Hepatic stellate cell (primary cell): ENCODE results near the gene ZNF541.
"Not testable (repeated sequence)": the region's sequence is repeated elsewhere in the genome, so short reads cannot be mapped to it uniquely, and the experiment has no call there.

Source experiments
- DNase-seq: peaks from one replicate; pipeline ENCODE4 v3.0.0; 2011; ENCODE audit warnings: low spot score

ZNF541 gene

DNA sequence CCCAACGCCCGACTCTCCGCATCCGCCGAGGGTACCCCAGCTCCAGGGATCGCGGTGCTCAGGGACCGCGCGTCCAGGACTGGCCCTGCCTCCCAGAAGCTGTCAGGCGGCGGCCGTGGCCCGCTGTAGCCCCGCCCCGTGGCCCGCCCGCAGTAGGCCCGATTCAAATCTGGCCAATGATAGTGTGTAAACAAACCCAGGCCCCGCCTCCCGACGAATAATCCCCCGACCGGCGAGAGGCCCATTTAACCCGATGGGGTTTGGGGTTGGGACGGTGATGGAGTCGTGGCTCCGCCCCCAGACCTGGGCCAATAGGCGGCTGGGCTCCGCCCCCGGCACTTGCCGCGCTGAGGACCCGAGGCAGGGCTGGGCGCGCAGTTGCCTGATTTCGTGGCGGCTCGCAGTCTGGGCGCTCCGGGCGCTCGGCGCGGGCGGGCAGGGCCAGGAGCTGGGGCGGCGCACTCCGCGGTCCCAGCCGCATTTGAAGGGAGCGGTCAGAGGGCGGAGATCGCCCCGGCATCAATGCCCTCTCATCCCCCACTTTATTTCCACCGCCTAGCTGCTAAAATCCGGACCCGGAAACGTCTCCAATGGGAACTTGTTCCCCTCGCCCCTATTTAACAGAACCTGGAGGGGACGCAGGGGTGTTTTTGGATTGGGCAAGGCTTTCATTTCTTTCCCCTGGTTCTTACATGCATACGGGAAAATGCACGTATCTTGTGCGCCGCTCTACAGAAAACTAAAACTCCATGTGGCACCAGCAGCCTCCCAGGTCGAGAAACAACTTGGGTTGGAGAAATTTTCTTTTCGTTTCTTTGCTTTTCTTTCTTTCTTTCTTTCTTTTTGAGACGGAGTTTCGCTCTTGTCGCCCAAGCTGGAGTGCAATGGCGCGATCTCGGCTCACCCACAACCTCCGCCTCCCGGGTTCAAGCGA is 27.6 kb upstream of the ZNF541 start:
- DNase-seq: peak; percentile 99

DNA sequence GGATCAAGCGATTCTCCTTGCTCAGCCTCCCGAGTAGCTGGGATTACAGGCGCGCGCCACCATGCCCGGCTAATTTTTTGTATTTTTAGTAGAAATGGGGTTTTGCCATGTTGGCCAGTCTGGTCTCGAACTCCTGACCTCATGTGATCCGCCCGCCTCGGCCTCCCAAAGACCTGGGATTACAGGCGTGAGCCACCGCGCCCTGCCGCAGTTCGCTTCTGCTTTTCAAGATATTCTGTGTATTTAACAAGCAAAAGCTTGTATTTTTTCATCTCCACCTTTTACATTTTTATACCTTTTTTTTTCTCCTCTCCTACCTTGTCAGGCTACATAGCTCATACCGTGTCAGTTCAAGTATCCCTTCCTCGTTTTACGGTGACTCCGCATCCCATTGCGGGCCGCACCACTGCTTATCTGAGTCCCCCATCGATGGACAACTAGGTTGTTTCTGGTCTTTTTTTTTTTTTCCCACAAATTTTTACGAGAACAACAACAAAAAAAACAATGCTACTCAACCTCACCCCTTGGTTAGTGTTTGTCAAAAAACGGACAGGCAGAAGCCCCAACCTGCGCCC is 26.8 kb upstream of the ZNF541 start:
- DNase-seq: not testable (repeated sequence)

DNA sequence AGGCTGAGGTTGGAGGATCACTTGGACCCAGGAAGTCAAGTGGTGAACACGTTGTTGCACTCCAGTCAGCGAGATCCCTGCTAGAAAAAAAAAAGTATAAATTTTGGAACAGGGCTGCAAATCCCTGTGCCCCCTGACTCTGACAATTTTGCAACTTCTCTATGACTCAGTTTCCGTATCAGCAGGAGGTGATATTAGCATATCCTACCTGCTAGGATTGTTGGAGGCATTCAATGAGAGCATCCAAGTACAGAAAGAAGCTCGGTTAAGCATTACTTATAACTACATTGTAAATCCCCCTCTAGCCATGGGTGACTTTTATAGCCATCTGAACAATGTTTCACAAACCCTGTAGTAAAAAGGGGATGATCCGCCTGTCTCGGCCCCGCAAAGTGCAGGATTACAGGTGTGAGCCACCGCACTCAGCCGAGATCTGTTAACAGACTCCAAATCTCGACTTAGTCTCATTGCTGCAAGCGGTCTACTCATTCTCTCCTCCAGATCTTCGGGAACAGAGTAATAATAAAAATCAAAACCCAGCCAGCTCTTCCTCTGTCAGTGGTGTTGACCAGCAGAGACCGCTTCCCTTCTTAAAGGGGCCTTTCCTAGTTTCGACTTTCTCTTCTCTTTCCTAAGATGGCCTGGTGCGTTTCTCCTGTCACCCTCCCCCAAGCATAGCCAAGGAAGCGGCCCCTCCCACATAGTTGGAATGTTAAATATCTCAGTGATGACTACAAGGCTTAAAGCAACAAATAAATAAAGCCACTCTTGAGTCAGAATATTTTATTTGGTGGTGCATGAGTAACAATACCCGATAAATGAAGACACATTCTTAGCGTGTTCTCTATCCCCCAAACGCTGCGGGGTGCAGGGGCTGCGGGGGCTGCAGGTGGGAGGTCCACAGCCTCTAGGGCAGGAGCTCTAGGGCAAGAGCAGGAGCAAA is 25.7 kb upstream of the ZNF541 start:
- peak; percentile 95 for DNase-seq

DNA sequence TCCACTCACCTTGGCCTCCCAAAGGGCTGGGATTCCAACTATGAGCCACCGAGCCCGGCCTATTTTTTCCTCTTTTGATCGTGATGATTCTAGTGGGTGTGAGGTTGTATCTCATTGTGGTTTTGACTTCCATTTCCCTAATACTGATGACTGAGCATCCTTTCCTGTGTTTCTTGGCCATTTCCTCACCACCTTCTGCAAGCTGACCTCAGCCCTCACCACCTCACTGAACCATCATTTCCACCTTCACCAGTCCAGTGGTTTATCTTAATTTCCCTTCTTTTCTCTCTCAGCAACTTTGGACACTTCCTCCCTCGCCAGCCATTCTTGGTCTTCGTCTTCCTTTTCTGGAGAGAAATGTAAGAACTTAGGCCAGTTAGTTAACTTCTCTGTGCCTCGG is 23.0 kb upstream of the ZNF541 start:
- DNase-seq: no peak

DNA sequence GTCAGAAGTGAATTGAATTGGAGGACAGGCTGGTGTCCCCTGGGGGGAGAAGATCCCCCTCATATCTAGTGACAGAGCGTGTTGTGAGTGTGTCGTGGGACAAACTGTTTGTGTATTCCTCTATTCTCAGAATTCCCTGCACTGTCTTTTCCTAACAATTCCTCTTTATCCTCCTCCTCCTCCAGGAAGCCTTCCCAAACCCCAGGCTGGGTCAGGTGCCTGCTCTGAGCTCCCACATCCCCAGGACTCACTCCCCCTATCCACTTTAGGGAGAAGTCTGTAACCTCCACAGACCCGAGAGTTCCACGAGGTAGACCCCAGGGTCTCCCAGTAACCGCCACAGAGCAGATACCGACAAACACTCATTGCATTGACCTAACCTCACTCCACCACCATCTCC is 20.9 kb upstream of the ZNF541 start:
- no peak for DNase-seq

DNA sequence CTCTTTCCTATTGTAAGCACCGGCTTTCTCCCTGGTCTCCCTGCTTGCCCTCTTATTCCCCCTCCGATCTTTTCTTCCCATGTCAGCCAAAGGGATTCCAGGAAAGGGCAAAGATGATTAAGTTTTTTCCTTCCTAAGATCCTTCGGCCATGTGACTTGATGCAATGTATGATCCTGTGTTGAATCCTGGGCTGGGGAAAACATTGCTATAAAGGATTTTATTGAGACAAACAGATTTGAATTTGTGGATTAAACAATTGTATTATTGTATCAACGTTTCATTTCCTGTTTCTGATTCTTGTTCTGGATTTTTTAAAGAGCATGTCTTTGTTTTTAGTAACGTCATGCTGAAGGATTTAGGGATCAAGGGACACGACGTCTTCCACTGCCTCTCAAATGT is 16.9 kb upstream of the ZNF541 start:
- DNase-seq: no peak

DNA sequence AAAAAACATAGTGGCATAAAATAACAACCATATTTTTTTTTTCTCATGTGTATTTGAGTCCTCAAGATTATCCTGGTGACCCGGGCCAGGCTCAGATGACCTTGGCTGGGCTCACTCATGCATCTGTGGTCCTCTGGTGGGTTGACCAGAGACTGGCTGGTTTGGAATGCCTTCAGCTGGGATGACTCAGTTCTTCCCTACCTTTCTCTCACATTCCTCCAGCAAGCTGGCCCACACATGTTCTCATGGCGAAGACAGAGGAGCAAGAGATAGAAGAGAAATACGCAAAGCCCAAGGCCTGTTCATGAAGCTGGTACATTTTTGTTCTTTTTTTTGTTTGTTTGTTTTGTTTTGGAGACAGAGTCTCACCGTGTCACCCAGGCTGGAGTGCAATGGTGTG is 14.3 kb upstream of the ZNF541 start:
- DNase-seq: no peak

DNA sequence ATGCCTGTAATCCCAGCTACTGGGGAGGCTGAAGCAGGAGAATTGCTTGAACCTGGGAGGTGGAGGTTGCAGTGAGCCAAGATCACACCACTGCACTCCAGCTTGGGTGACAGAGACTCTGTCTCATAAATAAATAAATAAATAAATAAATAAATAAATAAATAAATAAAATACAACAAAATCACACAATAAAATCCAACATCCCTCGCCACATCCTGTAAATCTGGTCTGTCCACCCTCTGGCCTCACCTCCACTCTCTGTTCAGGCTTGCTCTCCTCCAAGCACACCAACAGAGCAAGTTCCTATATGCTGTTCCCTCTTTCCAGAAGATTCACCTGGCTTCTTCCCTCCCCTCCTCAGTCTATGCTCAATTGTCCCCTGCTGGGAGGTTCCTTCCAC is 10.2 kb upstream of the ZNF541 start:
- DNase-seq: not testable (repeated sequence)

DNA sequence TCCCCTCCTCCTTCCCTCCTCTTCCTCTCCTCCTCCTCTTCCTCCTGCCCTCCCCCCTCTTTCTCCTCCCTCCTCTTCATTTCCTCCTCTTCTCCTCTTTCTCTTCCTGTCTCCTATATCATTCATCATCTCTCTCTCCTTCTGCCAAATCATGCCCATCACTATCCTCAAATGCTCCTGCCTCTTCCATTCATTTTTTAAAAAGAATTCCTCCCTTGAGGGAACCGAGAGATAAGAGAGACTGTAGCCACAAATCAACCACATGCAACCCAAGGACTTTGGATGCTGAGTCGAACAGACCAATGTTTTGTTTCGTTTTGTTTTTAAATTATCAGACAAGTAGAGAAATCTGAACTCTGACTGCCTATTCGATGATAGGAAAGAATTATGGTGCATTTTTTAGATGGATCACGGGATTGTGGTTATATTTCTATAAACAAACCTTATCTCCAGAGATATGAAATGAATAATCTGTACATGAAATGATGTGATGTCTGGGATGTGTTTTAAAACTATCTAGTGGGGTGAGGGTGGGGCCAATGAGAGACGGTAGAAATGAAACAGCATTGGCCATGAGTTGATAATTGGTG is 9.5 kb upstream of the ZNF541 start:
- peak; percentile 92 for DNase-seq

DNA sequence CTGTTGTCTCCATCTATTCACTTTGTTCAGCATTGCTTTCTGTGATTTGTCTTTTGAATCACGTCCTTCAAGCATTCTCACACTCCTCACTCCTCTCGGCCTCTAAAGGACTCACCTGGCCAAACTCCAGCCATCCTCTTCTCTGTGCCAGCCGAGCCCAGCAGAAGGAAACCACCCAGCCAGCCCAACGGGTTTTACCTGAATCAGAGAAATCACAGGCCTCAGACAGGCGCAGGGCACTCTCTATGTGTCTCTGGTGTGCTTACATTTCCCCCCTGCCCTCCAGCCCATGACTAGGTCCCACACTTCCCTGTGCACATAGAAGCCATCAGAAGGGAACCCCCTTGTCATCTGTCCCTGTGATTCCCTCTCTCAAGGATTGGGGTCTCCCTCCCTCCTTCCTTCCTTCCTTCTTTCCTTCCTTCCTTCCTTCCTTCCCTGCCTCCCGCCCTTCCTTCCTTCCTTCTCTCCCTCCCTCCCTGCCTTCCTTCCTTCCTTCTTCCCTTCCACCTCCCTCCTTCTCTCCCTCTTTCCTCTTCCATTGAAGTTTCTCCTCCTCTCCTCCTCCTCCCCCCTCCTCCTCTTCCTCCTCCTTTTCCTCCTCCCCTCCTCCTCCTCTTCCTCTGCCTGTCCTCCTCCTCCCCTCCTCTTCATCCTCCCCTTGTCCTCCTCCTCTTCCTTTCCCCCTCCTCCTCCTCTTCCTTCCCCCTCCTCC is 8.8 kb upstream of the ZNF541 start:
- DNase-seq: no peak

DNA sequence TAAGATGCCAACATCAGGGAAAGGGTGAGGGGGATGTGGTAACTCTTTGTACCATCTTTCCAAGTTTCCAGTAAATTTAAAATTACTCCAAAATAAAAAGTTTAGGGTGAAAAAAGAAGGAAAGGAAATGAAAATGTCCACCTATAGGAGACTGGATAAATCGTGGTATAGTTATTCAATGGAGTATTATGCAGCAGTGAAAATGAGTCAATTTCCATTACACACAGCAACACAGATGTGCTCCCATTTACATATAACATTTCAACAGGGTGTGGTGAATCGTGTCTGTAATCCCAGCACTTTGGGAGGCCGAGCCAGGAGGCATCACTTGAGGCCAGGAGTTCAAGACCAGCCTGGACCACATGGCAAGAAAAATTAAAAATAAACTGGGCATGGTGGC is 7.4 kb upstream of the ZNF541 start:
- DNase-seq: no peak

DNA sequence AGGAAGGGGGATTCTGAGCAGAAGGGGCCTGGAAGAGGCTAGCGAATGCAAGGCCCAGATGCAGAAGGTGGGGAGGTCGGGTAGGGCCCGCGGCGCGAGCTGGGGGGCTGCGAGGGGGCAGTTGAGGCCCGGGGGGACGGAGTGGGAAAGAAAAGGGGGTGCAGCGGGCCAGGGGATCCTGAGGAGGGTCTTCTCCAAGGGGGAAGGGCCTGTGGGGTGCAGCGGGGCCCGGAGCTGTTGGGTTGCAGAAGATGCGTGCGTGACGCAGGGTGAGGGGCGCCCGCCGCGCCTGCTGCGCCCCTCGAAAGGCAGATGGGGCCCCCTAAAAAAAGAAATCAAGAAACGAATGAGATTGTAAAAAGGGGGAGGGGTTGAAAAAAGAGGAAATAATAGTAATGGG is 313 bp downstream of the ZNF541 start:
- no peak for DNase-seq

DNA sequence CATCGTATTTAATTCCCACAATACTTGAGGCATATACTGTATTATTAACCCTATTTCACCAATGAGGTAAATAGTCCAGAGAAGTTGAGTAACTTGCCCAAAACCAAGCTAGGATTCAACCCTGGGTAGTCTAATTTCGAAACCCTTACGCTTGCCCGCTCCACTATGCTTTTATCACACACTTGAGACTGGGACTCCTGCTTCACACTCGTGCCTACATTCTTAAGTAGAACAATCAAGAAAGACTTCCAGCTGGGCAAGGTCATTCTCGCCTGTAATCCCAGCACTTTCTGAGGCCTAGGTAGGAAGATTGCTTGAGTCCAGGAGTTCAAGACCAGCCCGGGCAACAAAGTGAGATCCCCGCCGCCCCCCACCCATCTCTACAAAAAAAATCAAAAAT is 3.6 kb downstream of the ZNF541 start:
- DNase-seq: no peak

DNA sequence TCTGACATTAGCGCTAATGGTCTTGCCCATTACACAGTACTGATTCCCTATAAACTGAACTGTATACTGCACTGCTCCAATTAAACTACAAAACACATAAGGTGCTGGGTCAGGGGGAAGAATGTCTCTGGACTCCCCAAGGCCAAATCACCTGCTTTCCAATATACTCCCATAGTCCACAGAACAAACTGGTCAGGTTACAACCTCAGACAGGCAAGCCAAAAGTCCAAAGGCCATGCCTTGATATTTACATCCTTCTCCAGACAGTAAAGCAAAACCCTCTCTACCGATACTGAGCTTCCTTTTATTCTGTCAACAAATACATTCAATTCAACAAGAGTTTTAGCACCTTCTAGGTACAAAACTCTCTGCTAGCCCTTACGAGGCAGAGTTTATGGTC is 8.9 kb downstream of the ZNF541 start:
- no peak for DNase-seq

DNA sequence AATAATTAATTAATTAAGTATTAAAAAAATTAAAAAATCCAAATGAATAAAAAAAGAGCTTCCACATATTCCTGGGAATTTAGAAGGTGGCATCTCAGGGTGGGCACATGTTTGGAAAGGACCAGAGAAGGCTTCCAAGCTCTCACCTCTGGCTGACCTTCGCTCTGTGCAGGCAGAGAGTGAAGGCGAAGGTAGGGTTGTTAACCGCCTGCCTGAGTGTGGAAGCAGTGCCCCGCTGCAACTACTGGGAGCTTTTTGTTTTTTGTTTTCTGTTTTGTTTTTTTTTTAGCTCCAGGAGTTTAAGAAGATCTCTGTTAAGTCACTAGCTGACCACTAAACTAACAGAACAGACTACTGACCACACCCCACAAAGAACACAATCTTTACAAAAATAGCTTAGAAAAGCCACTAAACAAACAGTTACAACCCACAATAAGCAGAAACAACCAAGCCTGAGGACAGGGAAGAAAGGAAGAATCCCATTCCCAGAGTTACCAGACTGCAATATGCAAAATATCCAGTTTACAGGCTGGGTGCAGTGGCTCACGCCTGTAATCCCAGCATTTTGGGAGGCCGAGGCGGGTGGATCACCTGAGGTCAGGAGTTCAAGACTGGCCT is 11.4 kb downstream of the ZNF541 start:
- DNase-seq: no peak

DNA sequence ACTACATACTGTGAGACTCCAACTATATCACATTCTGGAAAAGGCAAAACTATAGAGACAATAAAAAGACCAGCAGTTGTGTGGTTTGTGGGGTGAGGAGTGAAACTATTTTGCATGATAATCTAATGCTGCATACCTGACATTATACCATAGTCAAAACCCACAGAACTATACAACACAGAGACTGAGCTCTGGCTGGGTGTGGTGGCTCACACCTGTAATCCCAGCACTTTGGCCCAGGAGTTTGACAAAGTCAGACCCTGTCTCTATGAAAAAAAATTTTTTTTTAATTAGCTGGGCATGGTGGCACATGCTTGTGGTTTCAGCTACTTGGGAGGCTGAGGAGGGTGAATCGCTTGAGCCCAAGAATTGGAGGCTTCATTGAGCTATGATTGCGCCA is 11.9 kb downstream of the ZNF541 start:
- DNase-seq: no peak

DNA sequence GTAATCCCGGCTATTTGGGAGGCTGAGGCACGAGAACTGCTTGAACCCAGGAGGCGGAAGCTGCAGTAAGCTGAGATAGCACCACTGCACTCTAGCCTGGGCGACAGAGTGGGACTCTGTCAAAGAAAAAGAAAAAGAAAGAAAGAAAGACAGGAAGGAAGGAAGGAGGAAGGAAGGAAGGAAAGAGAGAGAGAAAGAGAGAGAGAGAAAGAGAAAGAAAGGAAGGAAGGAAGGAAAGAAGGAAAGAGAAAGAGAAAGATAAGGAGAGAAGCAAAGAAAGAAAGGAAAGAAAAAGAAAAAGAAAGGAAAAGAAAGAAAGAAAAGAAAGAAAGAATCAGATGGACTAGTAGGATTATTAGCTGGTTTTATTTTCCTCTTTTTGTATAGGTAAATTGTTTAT is 22.8 kb downstream of the ZNF541 start:
- no peak for DNase-seq

DNA sequence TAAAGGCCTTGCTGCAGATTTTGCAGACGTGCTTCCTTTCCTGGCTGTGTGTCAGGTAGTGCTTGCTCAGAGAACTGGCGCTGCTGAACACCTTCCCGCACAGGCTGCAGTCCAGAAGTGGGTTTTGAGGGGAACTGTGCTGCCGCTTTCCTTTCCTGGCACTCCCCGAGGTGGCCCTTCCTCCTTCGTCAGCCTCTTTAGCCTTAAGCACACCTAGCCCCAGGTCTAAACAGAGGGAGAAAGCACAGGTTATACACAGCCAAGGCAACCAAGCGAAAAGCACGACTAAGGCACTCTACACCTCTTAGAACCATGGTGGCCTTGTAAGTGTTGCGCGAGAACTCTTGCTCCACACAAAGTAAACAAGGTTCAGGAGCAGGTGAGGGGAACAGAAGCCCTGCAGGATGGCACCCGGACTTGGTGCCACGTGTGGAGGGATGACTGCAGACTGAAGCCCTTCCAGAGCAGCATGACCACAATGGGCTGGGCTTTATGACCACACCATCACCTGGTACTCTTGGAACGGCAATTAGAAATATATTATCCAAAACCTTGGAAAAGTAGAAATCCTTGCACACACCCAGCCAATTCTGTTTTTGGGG is 23.6 kb downstream of the ZNF541 start:
- DNase-seq: no peak

DNA sequence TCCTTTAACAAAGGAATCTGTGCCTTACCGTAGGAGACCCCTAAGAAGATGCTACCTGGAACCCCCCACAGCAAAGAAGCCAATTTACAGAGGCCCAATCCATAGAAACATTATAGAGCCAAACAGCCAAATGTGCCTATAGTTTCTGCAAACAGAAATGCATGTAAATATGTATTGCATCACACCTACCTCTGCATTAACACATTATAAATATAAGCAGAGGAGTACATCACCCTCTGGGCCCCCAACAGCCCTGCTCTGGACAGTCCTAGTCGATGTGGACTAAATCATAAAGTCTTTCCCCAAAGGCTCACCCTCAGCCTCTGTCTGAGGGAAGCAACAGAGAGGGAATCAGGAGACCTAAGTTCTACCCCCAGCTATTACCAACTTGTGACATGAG is 25.7 kb downstream of the ZNF541 start:
- DNase-seq: no peak

DNA sequence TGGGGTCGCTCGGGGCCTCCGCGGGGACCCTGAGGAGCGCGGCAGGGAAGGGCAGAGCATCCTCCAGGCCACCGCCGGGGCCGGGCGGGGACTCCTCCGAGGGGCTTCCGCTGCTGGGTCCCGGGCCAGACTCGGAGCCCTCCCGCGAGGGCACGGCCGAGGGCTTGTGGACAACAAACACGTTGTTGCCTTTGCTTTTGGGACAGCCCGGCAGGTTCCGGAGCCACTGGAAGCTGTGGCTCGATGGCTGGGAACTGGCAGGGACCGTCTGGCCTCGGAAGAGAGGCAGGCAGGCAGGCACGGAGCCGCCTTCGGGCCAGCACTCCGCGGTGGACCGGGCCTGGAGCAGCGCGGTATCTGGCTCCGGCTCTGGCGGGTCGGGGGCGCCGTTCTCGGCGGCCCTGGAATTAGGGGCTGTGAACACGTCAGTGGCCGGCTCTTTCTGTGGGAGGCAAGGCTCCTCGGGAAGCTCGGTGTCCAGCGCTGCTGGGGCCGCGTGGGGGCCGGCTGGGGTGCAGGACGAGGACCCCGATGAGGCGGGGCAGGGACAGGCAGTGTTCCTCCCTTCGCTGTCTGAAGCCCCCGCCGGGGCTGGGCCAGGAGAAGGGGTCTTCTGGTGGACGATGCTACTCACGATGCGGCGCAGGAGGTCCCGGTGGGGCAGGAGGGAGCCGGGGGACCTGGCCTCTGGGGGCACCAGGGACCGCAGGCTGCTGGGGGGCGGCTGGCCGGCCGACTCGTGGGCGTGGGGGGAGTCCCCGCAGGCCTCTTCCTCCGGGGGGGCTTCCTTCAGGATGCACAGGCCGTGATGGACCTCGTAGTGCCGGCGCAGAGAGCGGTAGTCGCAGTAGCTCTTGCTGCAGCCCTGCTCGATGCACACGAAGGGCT is 27.6 kb downstream of the ZNF541 start:
- DNase-seq: no peak
